ENCODE results near the gene ZNF785. TPM values are rescaled to one million over a fixed set of nuclear protein-coding genes. Genes with fewer than 3 reads are reported as not detected.
A peak's percentile ranks its signal among the peaks of the same experiment; 100 is the strongest.

ZNF785 gene
- total and polyA plus RNA-seq, 2 of the 13 experiments (the other 11 are each of a cell fraction or from before 2014, with no cell fraction given): 0.01 TPM; not detected in 1

- no peak for TF ChIP-seq FOXK1 (CRISPR knock-in tag; IDR thresholded peaks at IDR 0.05; ENCODE audit: borderline replicate concordance, low read depth)
- no peak for TF ChIP-seq ZNF891 (CRISPR knock-in tag; IDR thresholded peaks at IDR 0.05)
- TF ChIP-seq ZXDC (CRISPR knock-in tag; IDR thresholded peaks at IDR 0.05): no peak
- TF ChIP-seq ZNF205 (CRISPR knock-in tag; IDR thresholded peaks at IDR 0.05): no peak
- no peak for TF ChIP-seq ZNF816 (CRISPR knock-in tag; IDR thresholded peaks at IDR 0.05; ENCODE audit: borderline replicate concordance)
- no peak for TF ChIP-seq MEIS1 (CRISPR knock-in tag; IDR thresholded peaks at IDR 0.05; ENCODE audit: borderline replicate concordance)
- no peak for TF ChIP-seq SOX13 (IDR thresholded peaks at IDR 0.05)
- TF ChIP-seq SOX13 (CRISPR knock-in tag; conservative IDR thresholded peaks at IDR 0.05 in 1 of 2, IDR thresholded peaks at IDR 0.05 in 1 of 2): no peak
- TF ChIP-seq CC2D1A (CRISPR knock-in tag; IDR thresholded peaks at IDR 0.05): 0 out of 2 replicates have a peak, but pooled peaks have one; percentile 69
- TF ChIP-seq SP1 (IDR thresholded peaks at IDR 0.05): no peak
- TF ChIP-seq SP1 (CRISPR knock-in tag; IDR thresholded peaks at IDR 0.05): no peak
- TF ChIP-seq ZNF101 (CRISPR knock-in tag; IDR thresholded peaks at IDR 0.05; ENCODE audit: borderline replicate concordance, low read depth): no peak
- TF ChIP-seq NRL (CRISPR knock-in tag; IDR thresholded peaks at IDR 0.05; ENCODE audit: borderline replicate concordance): no peak
- no peak for TF ChIP-seq ZBTB44 (CRISPR knock-in tag; IDR thresholded peaks at IDR 0.05)
- peak; percentile 36; the same call in 1 of the 2 replicates for TF ChIP-seq ZNF572 (CRISPR knock-in tag; IDR thresholded peaks at IDR 0.05)
- no peak for TF ChIP-seq DNMT3B (CRISPR knock-in tag; conservative IDR thresholded peaks at IDR 0.05)
- no peak for TF ChIP-seq EP300 (IDR thresholded peaks at IDR 0.05; ENCODE audit: low read depth in 2 of 2, low read length in 2 of 2)
- no peak for TF ChIP-seq EP300 (CRISPR knock-in tag; IDR thresholded peaks at IDR 0.05; ENCODE audit: borderline replicate concordance)
- TF ChIP-seq TCF7L2 (IDR thresholded peaks at IDR 0.05; ENCODE audit: low read depth, low read length): no peak
- TF ChIP-seq EHMT2 (IDR thresholded peaks at IDR 0.05; ENCODE audit: borderline replicate concordance, low read depth, low read length): no peak
- no peak for TF ChIP-seq DZIP1 (CRISPR knock-in tag; IDR thresholded peaks at IDR 0.05)
- no peak for TF ChIP-seq MXD1 (CRISPR knock-in tag; IDR thresholded peaks at IDR 0.05)
Observed at GRCh38 chr16:30570636-30571444, 14.7 kb downstream of the ZNF785 start (continued).
